DMS153 (cell line): Measurements from ENCODE around the gene POLD2.

Experiments used
- DNase-seq: peaks from one replicate; lab custom pipeline; 2025; lab: John Stamatoyannopoulos, UW

POLD2 gene

DNA sequence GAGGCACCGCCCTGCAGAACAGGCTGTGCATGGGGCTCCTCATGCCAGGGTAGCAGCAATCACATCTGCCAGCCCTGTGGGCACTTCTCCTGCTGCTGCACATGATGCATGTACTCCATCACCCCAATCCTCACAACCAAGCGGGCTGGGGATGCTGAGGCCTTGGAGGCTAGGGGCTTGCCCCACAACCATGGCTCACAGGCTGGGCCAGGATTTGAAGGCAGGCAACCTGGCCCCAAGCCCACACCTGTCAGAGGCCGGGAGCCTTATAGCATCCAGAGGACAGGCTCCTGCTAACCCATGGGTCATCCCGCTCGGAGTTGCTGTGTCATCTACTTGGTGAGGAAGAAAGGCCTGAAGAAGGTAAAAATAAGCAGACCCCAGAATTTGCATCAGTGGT is 43.2 kb downstream of the POLD2 start:
- no peak for DNase-seq

DNA sequence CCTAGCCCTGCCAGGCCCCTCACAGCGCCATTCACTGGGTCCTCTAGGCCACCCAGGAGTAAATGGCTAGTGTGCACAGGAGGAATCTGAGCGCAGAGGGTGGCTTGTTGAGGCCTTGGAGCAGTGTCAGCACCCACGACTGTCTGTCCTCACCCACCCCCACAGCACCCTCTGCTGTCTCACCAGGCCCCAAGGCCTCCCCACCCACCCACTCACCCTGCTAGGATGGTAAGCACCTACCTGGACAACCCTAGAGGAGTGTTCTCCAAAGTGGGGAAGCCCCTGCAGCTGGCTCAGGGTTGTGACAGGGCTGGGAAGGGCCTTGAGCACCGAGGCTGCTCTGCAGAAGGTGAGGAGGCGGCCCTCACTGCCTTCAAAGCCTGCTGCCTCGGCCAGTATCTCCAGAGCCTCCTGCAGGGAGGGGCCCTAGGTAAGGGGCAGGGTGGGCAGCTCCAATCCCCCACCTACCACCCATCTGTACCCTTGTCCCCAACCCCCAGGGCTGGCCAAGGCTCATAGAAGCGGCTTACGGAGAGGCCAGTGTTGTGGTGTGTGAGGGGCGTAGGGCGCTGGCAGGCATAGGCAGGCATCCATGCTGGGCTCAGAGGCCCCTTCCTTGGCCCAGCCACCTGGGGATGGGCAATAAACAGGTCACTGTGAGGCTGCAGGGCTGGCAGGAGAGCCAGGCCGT is 43.9 kb downstream of the POLD2 start:
- no peak for DNase-seq

DNA sequence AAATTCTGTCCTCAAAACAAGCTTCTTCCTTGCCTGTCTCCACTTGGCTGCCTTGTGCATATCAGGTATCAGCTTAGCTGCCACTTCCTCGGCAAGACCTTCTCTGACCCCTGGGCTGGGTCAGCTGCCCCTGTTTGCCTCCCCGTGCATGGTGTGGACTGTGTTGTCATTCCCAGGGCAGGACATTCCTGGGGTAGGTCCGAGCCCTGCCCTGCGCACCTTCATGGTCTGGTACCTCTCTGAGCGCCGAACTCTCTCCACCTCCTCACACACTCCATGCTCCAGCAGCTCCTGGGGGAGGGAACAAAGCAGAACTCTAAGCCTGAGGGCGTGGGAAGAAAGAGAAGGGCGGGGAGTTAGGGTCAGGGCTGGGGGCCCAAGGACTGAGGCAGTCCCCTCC is 44.8 kb downstream of the POLD2 start:
- no peak for DNase-seq

DNA sequence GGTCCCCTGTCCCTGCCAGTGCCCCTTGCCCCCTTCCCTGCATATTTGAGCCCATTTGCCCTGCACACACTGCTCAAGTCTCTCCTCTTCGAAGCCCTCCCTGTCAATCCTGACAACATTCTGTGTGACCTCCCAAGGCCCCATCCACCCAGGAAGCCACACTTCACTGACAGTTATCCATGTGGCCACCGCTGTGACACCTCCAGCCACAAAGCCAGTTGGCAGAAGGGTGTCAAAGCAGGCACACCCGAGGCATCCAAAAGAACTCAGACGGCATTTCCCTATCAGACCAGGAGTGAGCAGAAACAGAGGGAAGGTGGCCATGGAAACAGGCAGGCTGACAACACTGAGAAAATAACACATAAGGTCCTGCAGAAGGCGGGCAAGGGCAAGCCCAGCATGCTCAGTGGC is 45.7 kb downstream of the POLD2 start:
- no peak for DNase-seq

DNA sequence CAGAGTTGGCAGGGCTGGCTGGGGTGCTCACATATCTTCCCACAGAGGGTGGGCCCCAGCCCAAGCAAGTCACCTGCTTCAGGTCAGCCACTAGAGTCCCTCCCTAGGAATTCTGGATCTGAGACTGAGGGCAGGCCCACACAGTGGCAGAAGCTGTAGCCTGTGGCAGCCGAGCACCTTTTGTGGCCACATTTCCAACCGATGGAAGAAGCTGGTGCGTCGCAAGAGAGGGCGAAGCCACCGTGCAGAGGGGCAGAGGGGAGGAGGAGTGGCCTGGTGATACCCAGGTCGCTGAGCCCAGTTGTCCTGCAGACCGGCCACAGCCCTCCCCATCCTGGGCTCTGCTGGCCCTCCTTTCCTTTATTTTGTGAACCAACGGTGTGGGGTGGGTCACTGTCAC is 46.3 kb downstream of the POLD2 start:
- no peak for DNase-seq

DNA sequence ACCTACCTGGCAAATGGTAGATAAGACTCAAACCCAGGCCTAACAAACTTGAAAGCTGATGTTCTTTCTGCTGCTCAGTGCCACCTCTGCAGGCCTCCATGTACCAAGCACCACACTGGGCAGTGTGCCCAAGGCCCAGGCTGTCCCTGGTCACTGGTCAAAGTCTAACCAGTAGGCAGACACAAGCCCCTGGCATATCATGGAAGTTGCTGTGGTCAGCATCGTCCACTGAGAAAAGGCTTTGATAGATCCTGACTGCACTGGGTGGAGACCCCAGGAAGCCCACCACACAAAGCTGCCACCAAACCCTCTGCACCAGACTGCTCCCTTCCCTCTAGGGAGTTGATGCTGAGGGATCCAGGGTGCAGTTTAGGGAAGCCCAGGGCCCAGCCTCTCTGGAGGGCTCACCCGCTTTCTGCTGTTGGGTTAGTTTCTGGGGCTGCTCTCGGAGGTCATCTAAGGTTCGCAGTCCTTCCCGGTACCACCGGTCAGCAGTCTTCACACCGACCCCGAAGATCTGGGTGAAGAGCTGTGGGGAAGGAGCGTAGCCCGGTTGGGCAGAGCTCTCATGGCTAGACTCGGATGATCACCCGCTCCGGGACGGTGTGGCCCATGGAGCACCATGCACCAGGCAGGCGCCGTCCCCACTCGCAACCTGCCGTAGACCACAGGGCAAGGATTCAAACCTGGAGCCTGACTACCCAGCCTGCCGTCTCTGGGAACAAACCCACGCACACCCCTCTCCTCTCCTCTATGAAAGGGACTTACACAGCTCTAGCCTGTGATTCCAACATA is 47.0 kb downstream of the POLD2 start:
- DNase-seq = no peak

DNA sequence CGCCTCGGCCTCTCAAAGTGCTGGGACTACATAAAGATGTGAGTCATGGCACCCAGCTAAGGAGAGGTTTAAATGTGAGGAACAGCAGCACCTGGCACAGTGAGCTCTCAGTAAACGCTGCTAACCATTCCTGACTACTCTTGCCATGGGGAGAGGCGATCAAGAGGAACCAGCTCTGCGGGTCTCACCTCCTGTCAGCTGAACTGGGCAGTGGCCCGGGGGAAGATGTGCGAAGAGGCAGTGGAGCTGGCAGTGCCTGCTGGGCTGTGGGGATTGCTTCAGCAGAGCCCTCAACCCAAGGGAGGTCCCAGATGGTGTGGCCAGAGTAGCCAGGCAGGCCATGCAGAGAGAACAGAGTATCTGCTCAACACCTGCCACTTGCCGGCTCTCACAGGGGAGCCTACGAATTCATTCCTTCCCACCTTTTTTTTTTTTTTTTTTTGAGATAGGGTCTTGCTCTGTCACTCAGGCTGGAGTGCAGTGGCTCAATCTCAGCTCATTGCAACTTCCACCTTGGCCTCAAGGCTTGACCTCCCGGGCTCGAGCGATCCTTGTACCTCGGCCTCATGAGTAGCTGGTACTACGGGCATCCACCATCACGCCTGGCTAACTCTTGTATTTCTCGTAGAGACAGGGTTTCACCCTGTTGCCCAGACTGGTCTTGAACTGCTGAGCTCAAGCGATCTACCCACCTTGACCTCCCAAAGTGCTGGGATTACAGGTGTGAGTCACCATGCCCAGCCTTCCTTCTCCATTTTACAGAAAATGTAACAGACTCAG is 47.9 kb downstream of the POLD2 start:
- DNase-seq = no peak

DNA sequence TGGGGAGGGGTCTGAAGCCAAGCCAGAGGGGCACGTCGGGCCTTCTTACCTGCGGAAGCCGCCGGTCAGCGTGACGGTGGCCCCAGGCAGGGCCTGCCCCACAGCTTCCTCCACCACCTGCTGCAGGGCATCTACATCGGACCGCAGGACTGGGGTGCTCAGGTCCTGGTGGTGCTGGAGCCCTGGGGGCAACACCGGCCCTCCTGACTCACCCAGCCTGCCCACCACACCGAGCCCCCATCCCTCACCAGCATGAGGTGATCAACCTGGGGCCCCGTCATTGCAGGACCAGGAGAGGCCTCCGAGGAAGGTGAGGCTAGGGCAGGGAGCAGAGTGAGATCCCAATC is 49.0 kb downstream of the POLD2 start:
- DNase-seq = no peak

DNA sequence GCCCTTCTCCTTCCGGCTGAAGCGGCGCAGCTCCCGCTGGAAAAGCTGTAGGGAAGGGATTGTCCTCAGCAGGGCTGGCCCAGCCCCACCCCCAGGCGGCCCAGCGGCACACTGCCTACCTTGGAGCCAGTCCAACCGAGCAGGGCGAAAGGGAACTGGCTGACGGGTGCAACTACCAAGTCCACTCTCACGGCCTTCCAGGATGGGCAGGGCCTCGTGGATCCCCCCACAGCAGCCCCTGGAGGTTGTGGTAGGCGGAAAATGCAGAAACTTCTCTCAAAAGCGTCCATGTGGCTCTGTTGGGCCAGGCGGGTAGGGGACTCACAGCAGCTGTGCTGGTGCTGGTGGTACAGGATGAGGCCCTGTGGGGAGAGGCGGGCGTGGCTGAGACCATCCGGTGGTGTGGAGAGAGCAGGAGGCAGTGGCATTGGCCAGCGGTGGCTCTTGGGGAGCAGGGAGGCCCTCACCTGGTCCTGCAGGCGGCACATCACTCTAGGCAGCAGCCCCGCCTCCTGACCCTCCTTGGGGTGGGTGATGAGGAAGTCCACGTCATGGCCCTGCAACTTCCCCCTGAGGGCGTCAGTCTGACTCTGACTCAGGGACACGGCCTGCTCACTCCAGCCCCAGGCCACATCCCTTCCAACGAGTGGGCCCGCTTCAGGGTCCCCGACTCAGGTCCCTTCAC is 49.5 kb downstream of the POLD2 start:
- DNase-seq = no peak

DNA sequence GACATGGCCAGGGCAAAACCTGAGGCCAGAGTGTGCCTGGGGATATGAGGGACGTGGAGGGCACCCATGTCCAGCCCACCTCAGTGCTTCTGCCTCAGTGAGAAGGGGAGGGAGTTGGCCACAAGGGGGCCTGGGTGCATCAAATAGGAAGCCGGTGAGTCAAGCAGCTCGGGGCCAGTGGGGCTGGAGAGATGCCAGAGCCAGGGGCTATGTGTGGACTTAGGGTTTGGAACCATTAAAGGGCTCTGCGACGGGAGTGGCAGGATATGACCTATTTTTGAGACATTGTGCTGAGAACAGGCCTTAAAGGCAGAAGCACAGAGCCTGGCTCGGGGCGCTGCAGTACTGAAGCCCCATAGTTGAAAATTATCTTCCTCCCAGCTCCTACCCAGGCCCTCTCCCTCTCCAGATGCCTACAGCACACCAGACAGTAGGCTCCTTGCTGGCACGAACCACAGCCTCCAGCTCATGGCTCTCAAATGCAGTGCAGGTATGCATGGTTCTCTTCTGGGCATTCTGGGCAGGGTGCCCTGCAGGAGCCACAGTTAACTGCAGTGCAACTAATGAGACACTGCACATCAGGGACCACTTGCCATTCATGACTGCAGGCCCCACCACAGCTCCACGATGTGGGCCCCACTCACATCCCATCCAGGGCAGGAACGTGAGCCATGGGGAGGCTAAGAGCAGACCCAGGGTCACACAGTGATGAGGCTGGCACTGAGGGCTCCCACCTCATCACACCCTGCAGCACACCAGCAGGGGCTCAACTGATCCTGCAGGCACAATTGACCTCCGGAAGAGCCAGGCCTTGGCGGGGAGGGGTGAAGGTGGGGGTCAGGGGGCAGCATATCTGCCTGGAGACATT is 50.8 kb downstream of the POLD2 start:
- DNase-seq = no peak

DNA sequence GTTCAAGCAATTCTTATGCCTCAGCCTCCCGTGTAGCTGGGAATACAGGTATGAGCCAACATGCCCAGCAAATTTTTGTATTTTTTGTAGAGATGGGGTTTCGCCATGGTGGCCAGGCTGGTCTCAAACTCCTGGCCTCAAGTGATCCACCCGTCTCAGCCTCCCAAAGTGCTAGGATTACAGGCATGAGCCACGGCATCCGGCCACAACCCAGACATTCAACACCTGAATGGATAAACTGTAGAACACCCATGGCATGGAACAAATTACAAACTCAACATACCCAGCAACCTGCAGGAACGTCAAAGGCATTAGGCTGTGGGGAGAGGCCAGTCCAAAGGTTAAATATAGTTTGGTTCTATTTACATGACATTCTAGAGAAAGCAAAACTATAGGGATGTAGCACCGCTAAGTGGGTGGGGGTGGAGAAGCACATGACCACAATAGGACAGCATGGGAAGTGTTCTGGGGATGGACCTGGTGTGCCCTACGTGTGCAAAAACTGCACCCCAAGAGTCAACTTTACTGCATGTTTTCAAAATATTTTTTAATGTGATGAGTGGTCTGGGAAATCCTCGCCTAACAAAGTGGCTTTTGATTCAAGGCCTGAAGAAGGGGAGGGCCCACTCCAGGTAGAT is 51.5 kb downstream of the POLD2 start:
- DNase-seq = no peak

DNA sequence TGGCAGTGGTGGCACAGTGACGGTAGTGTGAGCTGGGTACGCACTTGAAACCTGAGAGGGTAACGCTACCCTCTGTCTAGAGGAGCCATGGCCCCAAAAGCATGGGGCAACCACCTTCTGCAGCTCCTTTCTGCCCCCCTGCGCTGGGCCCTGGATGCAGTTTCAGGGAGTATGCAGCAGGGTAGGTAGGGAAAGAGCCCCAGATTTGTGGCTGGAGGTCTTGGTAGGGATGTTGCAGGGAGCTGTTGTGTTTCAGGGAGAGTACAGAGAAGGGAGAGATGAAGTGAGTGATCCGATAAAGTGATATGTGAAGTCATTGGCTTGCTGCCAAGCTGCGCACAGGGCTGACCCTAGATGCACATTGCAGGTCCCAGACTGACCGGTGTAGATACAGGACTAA is 55.3 kb downstream of the POLD2 start:
- DNase-seq = no peak

DNA sequence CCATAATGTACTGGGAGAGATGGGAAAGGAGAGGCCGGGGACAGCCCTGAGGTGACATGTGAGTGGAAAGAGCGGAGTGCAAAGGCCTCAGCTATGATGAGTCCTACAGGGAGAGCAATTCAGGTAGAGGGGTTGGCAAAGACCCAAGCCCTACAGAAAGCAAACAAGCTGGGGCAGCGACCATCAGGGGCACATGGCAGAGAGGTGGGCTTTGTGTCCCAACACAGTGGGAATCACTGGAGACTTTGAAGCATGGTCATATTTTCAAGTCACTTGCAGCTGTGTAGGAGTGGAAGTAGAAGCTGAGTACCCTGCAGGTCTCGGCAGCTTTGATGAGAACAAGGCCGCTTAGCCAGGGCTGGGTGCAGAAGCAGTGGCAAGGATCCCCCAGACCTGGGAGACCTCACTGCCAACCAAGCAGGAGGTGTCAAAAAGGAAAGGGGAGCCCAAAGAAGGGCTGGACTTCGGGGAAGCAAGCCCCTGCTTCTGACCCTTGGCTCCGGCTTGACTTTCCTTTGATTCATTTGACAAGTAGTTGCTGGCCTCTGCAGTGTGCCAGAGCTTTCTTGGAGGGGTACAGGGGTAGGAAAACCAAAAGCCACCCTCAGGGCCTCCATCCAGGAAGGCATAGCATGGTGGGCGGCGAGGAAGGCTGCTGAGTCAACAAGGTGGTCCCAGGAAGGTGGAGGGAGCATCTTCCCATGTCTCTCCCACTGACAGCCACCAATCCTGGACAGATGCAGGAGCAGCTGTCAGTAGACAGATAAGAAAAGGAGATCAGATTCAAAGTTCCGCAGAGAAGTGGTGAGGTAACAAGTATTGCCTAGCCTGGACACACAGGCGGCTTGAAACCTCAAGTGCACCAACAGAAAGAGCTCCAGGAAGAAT is 56.0 kb downstream of the POLD2 start:
- no peak for DNase-seq

DNA sequence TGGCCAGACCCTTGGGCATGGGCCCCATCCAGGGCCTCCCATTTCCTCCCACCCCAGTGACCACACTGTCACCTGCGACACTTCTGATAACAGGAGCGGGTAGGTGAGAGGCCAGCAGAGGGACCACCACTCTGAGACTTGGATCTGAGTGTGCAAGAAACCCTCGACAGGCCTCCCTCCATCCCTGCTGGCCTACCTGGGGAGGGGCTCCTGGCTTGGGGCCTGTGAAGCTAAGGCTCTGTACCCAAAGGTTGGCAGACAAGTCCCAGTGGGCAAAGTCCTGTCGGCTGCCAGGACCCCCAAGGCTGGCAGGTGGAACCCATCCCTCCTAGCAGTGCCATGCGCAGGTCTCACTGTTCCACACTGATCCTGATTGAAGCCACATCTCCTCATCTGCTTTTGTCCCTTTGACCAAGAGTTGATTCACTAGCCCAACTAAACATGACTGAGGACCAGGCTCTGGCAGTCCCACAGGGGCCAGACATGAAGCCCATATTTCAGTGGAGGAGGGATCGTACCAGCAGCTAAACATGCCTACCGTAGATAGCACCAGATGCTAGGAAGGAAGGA is 56.8 kb downstream of the POLD2 start:
- DNase-seq = no peak

DNA sequence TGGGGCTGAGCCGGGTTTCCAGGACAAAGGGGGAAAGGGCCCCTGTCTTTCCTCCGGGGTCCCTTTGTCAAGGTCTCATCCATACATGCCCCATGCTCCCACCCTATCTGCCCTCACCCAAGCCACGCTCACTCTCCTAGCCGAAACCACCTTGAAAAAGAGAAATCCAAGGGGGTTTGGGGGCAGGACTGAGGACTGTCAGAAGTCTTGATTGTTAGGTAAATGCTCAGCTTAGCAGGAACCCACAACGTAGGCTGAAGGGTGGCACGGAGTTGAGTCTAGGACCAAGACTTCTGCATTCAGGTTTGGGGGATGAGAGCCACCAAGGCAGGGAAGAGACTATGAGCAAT is 57.3 kb downstream of the POLD2 start:
- no peak for DNase-seq

DNA sequence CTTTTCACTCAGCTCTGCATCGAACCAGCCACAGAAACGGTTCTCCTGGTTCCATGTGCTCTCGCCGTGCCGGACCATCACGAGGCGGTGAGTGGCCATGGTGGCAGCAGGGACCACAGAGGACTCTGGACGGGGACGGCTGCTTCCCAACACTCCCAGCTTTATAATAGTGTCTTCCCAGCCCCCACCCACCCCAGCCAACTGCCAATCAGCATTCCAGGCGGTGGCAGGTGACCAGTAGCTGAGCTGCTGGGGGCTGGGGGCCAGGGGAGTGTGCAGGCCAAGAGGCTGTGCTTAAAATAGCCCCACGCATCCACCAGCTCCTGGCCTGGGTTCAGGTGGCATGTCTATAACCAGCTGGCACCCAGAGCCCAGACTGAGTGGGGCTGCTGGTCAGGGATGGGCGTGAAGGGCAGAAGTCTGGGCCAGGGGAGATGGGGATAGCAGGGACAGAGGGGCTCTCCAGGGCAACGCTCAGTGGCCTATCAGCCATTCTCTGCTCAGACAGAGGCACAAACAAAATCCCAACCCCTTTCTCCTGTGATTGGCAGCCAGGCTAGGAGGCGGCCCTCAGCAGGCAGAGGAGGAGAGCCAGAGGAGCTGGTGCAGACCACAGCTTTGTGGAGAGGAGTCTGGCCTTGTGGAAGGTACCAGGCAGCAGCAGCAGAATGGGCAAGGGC is 57.8 kb downstream of the POLD2 start, which contains the start of gene PGAM2:
TSS of gene PGAM2 (minus strand) at position 137 of the 680 bp plus-strand sequence. CDS start at position 99, 38 bp downstream.
- no peak for DNase-seq

DNA sequence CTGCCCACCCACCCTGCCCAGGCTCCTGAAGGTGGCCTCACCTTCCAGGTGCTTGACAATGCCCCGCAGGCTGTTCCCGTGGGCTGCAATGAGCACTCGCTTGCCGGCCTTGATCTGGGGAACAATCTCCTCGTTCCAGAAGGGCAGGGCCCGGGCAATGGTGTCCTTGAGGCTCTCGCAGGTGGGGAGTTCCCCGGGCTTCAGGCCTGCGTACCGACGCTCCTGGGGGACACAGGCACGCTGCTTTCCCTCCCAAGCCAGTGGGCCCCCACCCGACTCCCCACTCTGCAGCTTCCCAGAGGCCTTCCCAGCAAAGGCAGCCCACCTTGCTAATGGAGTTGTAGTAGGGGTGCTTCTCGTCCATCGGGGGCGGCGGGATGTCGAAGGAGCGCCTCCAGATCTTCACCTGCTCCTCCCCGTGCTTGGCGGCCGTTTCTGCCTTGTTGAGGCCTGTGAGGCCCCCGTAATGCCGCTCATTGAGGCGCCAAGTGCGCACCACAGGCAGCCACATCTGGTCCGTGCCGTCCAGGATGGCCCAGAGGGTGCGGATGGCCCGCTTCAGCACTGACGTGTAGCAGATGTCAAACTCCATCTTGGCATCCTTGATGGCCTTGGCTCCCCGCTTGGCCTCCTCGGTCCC is 58.4 kb downstream of the POLD2 start:
- DNase-seq = no peak
